HL-60 (cell line): ENCODE data around the gene B4GALT6.

Source experiments
- DNase-seq, 2 experiments: peaks; one replicate each; pipeline ENCODE4 v3.0.0-alpha.2; 2010 to 2020; ENCODE audit warnings: low read depth in 1 of 2, low spot score in 1 of 2
- H3K27ac ChIP-seq: fragments of 250-450 bp; sonication (Bioruptor Pico); replicated peaks from 2 replicates; pipeline ENCODE4 v1.5.1; 2020; ENCODE audit warnings: mild to moderate bottlenecking, moderate library complexity
- H3K27me3 ChIP-seq: fragments of 250-450 bp; sonication (Bioruptor Pico); 2 replicates; pipeline ENCODE4 v1.5.1; 2021; ENCODE audit warnings: mild to moderate bottlenecking, moderate library complexity; ENCODE audit not compliant: insufficient read depth, poor library complexity, severe bottlenecking
- H3K4me3 ChIP-seq: replicated peaks from 2 replicates; pipeline ENCODE4 v1.5.1; 2011; ENCODE audit warnings: mild to moderate bottlenecking, control low read depth, low read length; ENCODE audit not compliant: insufficient read depth
- GABPA ChIP-seq: IDR thresholded peaks from 2 replicates; pipeline ENCODE4 v1.6.1; 2012; ENCODE audit warnings: low read depth
- POLR2AphosphoS5 ChIP-seq: IDR thresholded peaks from 2 replicates; pipeline ENCODE4 v1.6.1; 2012; ENCODE audit warnings: low read depth
- REST ChIP-seq: IDR thresholded peaks from 2 replicates; pipeline ENCODE4 v1.6.1; 2012; ENCODE audit warnings: low read depth; ENCODE audit not compliant: insufficient replicate concordance
- SPI1 ChIP-seq: IDR thresholded peaks from 2 replicates; pipeline ENCODE4 v1.6.1; 2012; ENCODE audit warnings: low read depth, mild to moderate bottlenecking, borderline replicate concordance
- TF ChIP-seq, protein P1 (sequence below): IDR thresholded peaks from one replicate; pipeline ENCODE4 v1.5.1; 2011; ENCODE audit warnings: low read length, control low read depth, inconsistent platforms; ENCODE audit not compliant: insufficient read depth

Gene B4GALT6

GRCh38 chr18:31686986-31687928 is 2.9 kb upstream of the B4GALT6 start:
- H3K27me3 ChIP-seq = peaks cover 37% of the 10 kb centered on the region
- no peak overlapping the region for H3K27ac ChIP-seq
- no peak overlapping the region for H3K4me3 ChIP-seq
- TF ChIP-seq, protein P1, sequence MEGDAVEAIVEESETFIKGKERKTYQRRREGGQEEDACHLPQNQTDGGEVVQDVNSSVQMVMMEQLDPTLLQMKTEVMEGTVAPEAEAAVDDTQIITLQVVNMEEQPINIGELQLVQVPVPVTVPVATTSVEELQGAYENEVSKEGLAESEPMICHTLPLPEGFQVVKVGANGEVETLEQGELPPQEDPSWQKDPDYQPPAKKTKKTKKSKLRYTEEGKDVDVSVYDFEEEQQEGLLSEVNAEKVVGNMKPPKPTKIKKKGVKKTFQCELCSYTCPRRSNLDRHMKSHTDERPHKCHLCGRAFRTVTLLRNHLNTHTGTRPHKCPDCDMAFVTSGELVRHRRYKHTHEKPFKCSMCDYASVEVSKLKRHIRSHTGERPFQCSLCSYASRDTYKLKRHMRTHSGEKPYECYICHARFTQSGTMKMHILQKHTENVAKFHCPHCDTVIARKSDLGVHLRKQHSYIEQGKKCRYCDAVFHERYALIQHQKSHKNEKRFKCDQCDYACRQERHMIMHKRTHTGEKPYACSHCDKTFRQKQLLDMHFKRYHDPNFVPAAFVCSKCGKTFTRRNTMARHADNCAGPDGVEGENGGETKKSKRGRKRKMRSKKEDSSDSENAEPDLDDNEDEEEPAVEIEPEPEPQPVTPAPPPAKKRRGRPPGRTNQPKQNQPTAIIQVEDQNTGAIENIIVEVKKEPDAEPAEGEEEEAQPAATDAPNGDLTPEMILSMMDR = no peak
- no peak for TF ChIP-seq POLR2AphosphoS5
- TF ChIP-seq SPI1 = no peak
- no peak for TF ChIP-seq GABPA
- no peak for TF ChIP-seq REST
- no peak for DNase-seq

DNA sequence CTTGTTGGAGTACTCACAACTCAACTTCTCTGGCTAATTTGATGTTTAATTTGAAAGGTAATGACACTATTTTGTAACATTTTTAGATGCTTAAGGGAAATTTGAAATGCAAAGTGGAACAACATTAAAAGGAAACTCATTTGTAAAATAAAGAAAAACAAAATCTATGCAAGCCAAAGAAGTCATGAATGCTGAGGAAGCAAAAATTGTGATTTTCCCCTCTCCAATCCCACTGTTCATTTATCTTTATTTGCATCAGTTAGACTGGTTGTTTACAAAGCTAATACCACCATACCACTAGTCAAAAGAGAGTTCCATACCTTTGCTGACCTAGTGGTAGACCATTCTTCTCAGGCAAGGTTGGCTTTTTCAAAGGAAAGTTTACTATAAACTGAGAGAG is 2.2 kb upstream of the B4GALT6 start:
- no peak for DNase-seq
- no peak overlapping the region for H3K4me3 ChIP-seq
- TF ChIP-seq, protein P1 = no peak
- TF ChIP-seq REST = no peak
- TF ChIP-seq POLR2AphosphoS5 = no peak
- no peak for TF ChIP-seq GABPA
- H3K27me3 ChIP-seq = peaks cover 41% of the 10 kb centered on the region
- no peak overlapping the region for H3K27ac ChIP-seq

DNA sequence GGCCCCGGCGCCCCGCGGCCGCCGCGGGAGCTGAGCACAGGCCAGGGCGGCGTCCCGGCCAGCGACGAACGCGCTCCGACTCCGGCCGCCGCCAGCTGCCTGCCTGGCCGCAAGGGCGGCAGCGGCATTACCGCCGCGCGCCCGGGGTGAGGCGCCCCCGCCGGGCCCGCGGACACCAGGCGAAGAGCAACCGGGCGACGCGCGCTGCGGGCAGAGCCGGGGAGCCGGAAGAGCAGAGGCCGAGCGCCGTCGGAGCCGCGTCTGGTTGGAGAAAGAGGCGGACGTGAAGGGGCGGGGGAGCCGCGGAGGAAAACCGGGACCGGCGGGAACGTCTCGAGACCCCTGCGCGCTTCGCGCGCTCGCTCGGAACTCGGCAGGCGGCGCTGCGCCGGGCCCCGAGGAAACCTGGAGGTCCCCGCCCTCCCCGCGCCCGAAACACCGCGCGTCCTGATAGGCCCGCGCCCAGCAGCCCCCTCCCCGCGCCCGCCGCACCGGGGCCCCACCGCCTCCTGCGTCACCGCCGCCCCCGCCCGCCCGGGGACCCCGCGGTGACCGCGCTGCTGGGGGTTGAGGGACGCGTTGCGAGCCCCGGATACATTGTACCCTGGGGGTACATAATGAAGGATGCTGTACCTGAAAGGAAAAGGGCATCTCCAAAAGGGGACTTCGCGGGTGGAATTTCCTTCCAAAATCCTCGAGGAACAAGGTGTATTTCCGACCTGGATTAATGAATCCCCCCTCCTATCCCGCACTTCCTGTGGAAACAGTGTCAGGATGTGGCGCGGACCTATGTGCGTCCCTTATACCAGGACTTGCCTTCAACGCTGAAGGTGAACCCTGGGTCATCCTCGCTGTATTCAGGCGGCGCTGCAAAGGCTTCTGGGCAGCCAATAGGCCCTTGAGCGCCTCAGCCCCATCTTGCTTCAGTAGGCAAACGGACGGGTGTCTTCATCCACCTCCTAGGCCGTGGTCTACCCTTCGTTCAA is 1.0 kb upstream of the B4GALT6 start:
- H3K27ac ChIP-seq = no peak overlapping the region
- TF ChIP-seq POLR2AphosphoS5 = no peak
- TF ChIP-seq, protein P1 = peak; percentile 14
- peak; percentile 37 to 58 for DNase-seq

More for the DNA sequence above, 1.0 kb upstream of the B4GALT6 start:
- peaks cover 42% of the 10 kb centered on the region for H3K27me3 ChIP-seq
- H3K4me3 ChIP-seq = peak overlapping the region; percentile 59
